GM12865 (cell line): ENCODE data around the gene JAZF1.

ENCODE experiments used
- DNase-seq: peaks from one replicate; pipeline ENCODE4 v3.0.0; 2010; ENCODE audit warnings: low read depth
- H3K4me3 ChIP-seq: 2 replicates; pipeline ENCODE4 v1.5.1; 2011; ENCODE audit warnings: mild to moderate bottlenecking, low read depth, low read length, control low read depth
- CTCF ChIP-seq: IDR thresholded peaks from 2 replicates; pipeline ENCODE4 v1.5.1; 2011; ENCODE audit warnings: low read length, control low read depth, low read depth, inconsistent platforms; ENCODE audit not compliant: insufficient read depth; ENCODE audit errors: missing control alignments

Gene JAZF1

DNA sequence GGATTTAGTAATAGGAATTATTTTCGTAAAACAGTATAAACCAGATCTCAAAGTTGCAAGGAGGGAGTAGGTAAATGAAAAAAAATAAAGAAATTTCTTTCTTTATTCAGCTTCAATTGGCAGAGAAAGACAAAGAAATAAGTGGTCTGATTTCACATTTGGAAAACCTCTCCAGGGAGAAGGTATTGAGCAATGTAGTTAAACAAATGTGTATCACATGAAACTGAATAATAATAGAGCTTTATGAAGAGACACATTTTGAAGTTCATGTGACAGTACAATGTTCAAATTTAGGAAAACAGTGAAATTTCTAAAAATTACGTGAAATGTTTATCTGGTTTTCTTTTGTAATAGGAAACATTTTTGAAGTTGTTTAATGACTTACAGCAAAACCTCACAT is 377.6 kb downstream of the JAZF1 start:
- TF ChIP-seq CTCF: no peak
- H3K4me3 ChIP-seq: no peak overlapping the region
- DNase-seq: no peak

DNA sequence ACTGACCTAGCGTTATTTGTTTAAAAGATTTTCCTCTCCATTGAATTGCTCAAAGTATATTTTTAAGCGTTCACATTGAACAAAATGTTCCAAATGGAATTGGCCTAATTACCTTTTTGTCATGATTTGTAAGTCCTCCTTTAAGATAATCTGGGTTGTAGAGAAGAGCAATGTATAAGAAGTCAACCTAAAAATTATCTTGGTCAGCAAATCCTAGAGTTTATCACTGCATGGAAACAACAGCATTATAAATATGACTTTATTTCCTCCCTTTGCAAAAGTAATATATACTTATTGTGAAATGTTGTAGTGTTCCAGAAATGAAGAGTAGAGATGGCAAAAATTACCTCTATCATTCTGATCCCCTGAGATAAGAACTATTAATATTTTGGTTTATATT is 381.4 kb downstream of the JAZF1 start:
- DNase-seq: no peak
- no peak overlapping the region for H3K4me3 ChIP-seq
- TF ChIP-seq CTCF: no peak

DNA sequence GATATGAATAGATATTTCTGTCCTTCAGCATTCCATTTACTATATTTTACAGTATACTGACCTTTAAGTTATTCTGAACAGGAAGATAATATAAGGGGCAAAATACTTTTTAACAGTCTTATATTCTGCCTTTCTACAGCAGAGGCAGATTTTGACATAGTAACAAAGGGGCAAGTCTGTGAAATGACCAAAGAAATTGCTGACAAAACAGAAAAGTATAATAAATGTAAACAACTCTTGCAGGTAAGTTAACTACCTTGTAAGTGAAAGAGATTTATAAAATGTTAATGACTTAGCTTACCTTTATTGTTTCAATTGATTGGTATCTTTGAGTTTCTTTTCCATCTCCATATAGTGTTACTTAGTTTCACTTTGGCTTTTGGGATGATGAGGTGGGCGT is 384.6 kb downstream of the JAZF1 start:
- no peak for TF ChIP-seq CTCF
- no peak for DNase-seq
- no peak overlapping the region for H3K4me3 ChIP-seq

DNA sequence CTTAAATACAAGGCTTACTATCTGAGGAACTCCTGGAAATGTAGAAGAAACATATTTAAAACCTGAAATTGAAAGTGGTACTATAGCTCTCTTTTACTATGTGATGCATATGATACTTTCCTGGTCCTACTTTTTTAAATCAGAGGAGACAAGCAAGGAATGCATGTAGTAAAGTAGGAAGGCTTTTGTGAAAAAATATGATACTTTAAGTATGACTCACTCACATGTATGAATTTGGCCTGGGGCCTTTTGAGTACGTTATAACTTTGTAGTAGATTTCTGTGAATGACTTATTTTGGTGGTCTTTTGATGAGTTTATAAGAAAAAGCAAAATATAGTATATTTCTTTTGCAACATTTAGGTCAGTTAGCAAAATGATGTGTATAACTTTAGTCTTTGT is 386.8 kb downstream of the JAZF1 start:
- no peak for TF ChIP-seq CTCF
- DNase-seq: no peak
- no peak overlapping the region for H3K4me3 ChIP-seq

- no peak overlapping the region for H3K4me3 ChIP-seq
- no peak for TF ChIP-seq CTCF
- no peak for DNase-seq
Observed at GRCh38 chr7:27788437-27788836, 392.2 kb downstream of the JAZF1 start.

GRCh38 chr7:27784399-27785053 is 396.1 kb downstream of the JAZF1 start:
- no peak overlapping the region for H3K4me3 ChIP-seq
- DNase-seq: peak; percentile 53
- peak; percentile 38 for TF ChIP-seq CTCF

- no peak for DNase-seq
- TF ChIP-seq CTCF: no peak
- no peak overlapping the region for H3K4me3 ChIP-seq
Observed at GRCh38 chr7:27782849-27783248, 397.7 kb downstream of the JAZF1 start.
